ENCODE data around the gene VEPH1. TPM values are rescaled to one million over a fixed set of nuclear protein-coding genes. Genes with fewer than 3 reads are reported as not detected.

Gene VEPH1
- total RNA-seq, 1 experiment from 2014 or later, result 0.32 TPM

GRCh38 chr3:157420606-157421130, 82.5 kb downstream of the VEPH1 start:
- intact Hi-C loops (cut with micrococcal nuclease; ENCODE audit: unreplicated experiment), result no loop called here
- POLR2A ChIA-PET (ENCODE audit: low non-redundant PET), result no interaction called here
- H3K27ac ChIP-seq (ENCODE audit: low read depth, low read length, poor library complexity, severe bottlenecking), result no peak overlapping the region
- no peaks in the 10 kb centered on the region for H3K9me3 ChIP-seq (ENCODE audit: low read depth, low read length, poor library complexity, severe bottlenecking)
- H3K4me3 ChIP-seq (ENCODE audit: low read depth, low read length, poor library complexity, severe bottlenecking), result no peak overlapping the region
- peak; percentile 17 for DNase-seq (ENCODE audit: low spot score)
- BruUV-seq (replicated peaks), result no TSS peak
- H3K27me3 ChIP-seq (replicated peaks; ENCODE audit: insufficient read depth, low read depth, low read length, poor library complexity), result no peaks in the 10 kb centered on the region
- CTCF ChIA-PET, result no interaction called here
- no peaks in the 10 kb centered on the region for H3K36me3 ChIP-seq (ENCODE audit: insufficient read depth, low read length, poor library complexity, severe bottlenecking)
- no peaks in the 10 kb centered on the region for H3K4me1 ChIP-seq (ENCODE audit: insufficient read depth, low read length, poor library complexity, severe bottlenecking)
- no peak for TF ChIP-seq EZH2 (IDR thresholded peaks at IDR 0.05; ENCODE audit: borderline replicate concordance, low read depth, low read length, poor library complexity, severe bottlenecking)
- TF ChIP-seq, protein P1, sequence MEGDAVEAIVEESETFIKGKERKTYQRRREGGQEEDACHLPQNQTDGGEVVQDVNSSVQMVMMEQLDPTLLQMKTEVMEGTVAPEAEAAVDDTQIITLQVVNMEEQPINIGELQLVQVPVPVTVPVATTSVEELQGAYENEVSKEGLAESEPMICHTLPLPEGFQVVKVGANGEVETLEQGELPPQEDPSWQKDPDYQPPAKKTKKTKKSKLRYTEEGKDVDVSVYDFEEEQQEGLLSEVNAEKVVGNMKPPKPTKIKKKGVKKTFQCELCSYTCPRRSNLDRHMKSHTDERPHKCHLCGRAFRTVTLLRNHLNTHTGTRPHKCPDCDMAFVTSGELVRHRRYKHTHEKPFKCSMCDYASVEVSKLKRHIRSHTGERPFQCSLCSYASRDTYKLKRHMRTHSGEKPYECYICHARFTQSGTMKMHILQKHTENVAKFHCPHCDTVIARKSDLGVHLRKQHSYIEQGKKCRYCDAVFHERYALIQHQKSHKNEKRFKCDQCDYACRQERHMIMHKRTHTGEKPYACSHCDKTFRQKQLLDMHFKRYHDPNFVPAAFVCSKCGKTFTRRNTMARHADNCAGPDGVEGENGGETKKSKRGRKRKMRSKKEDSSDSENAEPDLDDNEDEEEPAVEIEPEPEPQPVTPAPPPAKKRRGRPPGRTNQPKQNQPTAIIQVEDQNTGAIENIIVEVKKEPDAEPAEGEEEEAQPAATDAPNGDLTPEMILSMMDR (conservative IDR thresholded peaks at IDR 0.05; ENCODE audit: low read depth, low read length), result no peak

DNA sequence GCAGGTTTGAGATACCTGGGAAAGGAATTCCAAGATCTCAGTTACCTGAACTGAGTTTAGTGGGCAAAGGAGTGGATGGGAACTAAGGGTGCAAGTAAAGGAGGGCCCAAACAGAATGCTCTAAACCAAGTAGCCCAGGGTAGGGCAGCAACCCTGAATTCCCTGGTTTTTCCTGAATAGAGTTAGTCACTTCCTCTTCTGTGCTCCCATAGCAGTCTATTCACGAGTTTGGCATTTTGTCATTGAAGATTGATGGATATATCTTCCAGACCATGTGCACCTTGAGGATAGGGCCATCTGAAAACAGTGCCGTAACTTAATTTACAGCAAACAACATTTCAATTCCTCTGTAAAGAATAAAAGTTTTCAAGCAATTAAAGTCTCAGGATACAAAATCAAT, 85.1 kb downstream of the VEPH1 start:
- ChIA-PET CTCF (no interaction called here), POLR2A (ENCODE audit: low non-redundant PET) (no interaction called here)
- Histone ChIP-seq H3K36me3 (ENCODE audit: insufficient read depth, low read length, poor library complexity, severe bottlenecking) (no peaks in the 10 kb centered on the region), H3K4me1 (ENCODE audit: insufficient read depth, low read length, poor library complexity, severe bottlenecking) (no peaks in the 10 kb centered on the region), H3K4me3 (ENCODE audit: low read depth, low read length, poor library complexity, severe bottlenecking) (no peak overlapping the region), H3K27ac (ENCODE audit: low read depth, low read length, poor library complexity, severe bottlenecking) (no peak overlapping the region), H3K27me3 (replicated peaks; ENCODE audit: insufficient read depth, low read depth, low read length, poor library complexity) (no peaks in the 10 kb centered on the region), H3K9me3 (ENCODE audit: low read depth, low read length, poor library complexity, severe bottlenecking) (no peaks in the 10 kb centered on the region)
- DNase-seq (ENCODE audit: low spot score), result no peak
- no TSS peak for BruUV-seq (replicated peaks)
- TF ChIP-seq, protein P1 (conservative IDR thresholded peaks at IDR 0.05; ENCODE audit: low read depth, low read length), result no peak
- TF ChIP-seq EZH2 (IDR thresholded peaks at IDR 0.05; ENCODE audit: borderline replicate concordance, low read depth, low read length, poor library complexity, severe bottlenecking), result no peak
- intact Hi-C loops (cut with micrococcal nuclease; ENCODE audit: unreplicated experiment), result no loop called here

DNA sequence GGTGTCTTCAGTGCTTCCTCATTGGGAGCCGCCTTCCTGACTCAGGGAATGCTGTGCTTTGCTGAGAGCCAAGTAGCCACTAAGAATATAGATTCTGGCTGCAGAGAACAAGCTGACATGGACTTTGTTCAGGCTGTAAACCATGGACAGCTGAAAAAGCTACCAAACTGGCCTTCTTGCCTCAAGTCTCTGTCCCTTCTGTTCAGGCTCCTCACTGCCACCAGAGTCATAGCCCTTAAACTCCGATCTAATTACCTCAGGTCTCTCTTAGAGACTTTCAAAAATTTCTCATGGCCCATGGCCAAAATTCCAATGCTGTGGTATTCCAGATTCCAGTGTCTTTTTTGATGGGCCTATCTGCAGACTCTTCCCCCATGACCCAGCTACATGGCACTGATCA, 86.0 kb downstream of the VEPH1 start:
- intact Hi-C loops (cut with micrococcal nuclease; ENCODE audit: unreplicated experiment), result no loop called here
- Histone ChIP-seq H3K9me3 (ENCODE audit: low read depth, low read length, poor library complexity, severe bottlenecking) (no peaks in the 10 kb centered on the region), H3K27me3 (replicated peaks; ENCODE audit: insufficient read depth, low read depth, low read length, poor library complexity) (no peaks in the 10 kb centered on the region), H3K27ac (ENCODE audit: low read depth, low read length, poor library complexity, severe bottlenecking) (no peak overlapping the region), H3K4me3 (ENCODE audit: low read depth, low read length, poor library complexity, severe bottlenecking) (no peak overlapping the region), H3K4me1 (ENCODE audit: insufficient read depth, low read length, poor library complexity, severe bottlenecking) (no peaks in the 10 kb centered on the region), H3K36me3 (ENCODE audit: insufficient read depth, low read length, poor library complexity, severe bottlenecking) (no peaks in the 10 kb centered on the region)
- ChIA-PET POLR2A (ENCODE audit: low non-redundant PET) (no interaction called here), CTCF (no interaction called here)
- DNase-seq (ENCODE audit: low spot score), result no peak
- no TSS peak for BruUV-seq (replicated peaks)
- TF ChIP-seq, protein P1 (conservative IDR thresholded peaks at IDR 0.05; ENCODE audit: low read depth, low read length), result no peak
- TF ChIP-seq EZH2 (IDR thresholded peaks at IDR 0.05; ENCODE audit: borderline replicate concordance, low read depth, low read length, poor library complexity, severe bottlenecking), result no peak

Data from A673 (cell line).